22Rv1 (cell line): Measurements from ENCODE around the gene PPP2R5C.

Source experiments
- CTCF ChIP-seq: fragments of 450-650 bp; IDR thresholded peaks from 2 replicates; pipeline ENCODE4 v1.5.1; 2017; ENCODE audit warnings: mild to moderate bottlenecking
- ZFX ChIP-seq: fragments of 450-650 bp; IDR thresholded peaks from 2 replicates; pipeline ENCODE4 v1.6.1; 2017; ENCODE audit warnings: antibody characterized with exemption, borderline replicate concordance

- no peak for TF ChIP-seq CTCF
- no peak for TF ChIP-seq ZFX
Observed at GRCh38 chr14:101844751-101845150, 83.2 kb downstream of the PPP2R5C start.
